A549 (cell line): Measurements from ENCODE around the gene ARHGAP18. TPM values are rescaled to one million over a fixed set of nuclear protein-coding genes. Genes with fewer than 3 reads are reported as not detected.

Source experiments
- ATAC-seq, 2 experiments: fragments of 200-7000 bp in 1 of 2; fragments of >200 bp in 1 of 2; cut with Nextera tagmentation in 1 of 2; cut with Tn5 transposase in 1 of 2; 3 replicates each; pipeline versions ENCODE4 v1.8.0 to v1.9.1; 2018 to 2020; ENCODE audit warnings: mild to moderate bottlenecking in 1 of 2, moderate library complexity in 1 of 2
- CTCF ChIA-PET: fragments of 300-600 bp; sonication (Branson Sonifier 250); formaldehyde crosslinking; extraction: SDS; loops from one replicate; lab custom pipeline; 2021; ENCODE audit warnings: antibody characterized with exemption, inconsistent platforms; lab: Yijun Ruan, JAX
- POLR2A ChIA-PET: fragments of 350-600 bp; formaldehyde crosslinking; extraction: SDS; loops from one replicate; lab custom pipeline; 2021; ENCODE audit warnings: antibody characterized with exemption, inconsistent platforms; lab: Yijun Ruan, JAX
- DNase-seq, 2 experiments: peaks; one replicate each; pipeline versions ENCODE4 v3.0.0 to v3.0.0-alpha.2; 2011 to 2016; ENCODE audit warnings: low read depth in 1 of 2, low spot score in 1 of 2
- FAIRE-seq: peaks from 2 replicates; lab custom pipeline; 2011; peaks lifted over from hg19 to GRCh38; lab: Jason Lieb, UNC
- H3K27ac ChIP-seq, 2 experiments: fragments of >200 bp; sonication (Bioruptor Twin); formaldehyde crosslinking; 3 replicates each; pipeline ENCODE4 v1.5.1; 2016 to 2017
- H3K4me1 ChIP-seq: fragments of >200 bp; sonication (Bioruptor Twin); formaldehyde crosslinking; 3 replicates; pipeline ENCODE4 v1.6.1; 2016
- H3K4me2 ChIP-seq: fragments of >200 bp; sonication (Bioruptor Twin); formaldehyde crosslinking; 3 replicates; pipeline ENCODE4 v1.6.1; 2016
- H3K4me3 ChIP-seq: fragments of >200 bp; sonication (Bioruptor Twin); formaldehyde crosslinking; 3 replicates; pipeline ENCODE4 v1.5.1; 2016
- H3K9me3 ChIP-seq: fragments of >200 bp; sonication (Bioruptor Twin); formaldehyde crosslinking; 3 replicates; pipeline ENCODE4 v1.6.1; 2016
- CBX2 ChIP-seq: fragments of 200-600 bp; sonication (generic); IDR thresholded peaks from 2 replicates; pipeline ENCODE4 v1.6.1; 2016; ENCODE audit warnings: low read depth, mild to moderate bottlenecking, borderline replicate concordance
- CEBPB ChIP-seq, 2 experiments: fragments of >200 bp in 1 of 2; sonication (Bioruptor Twin) in 1 of 2; formaldehyde crosslinking in 1 of 2; IDR thresholded peaks; 2 replicates each; pipeline ENCODE4 v1.6.1; 2012 to 2016
- EHMT2 ChIP-seq: fragments of 200-600 bp; sonication (generic); IDR thresholded peaks from 2 replicates; pipeline ENCODE4 v1.6.1; 2016; ENCODE audit warnings: antibody characterized with exemption, low read depth, mild to moderate bottlenecking, moderate library complexity
- ELK1 ChIP-seq: fragments of 150-350 bp; IDR thresholded peaks from 2 replicates; pipeline ENCODE4 v1.6.1; 2014; ENCODE audit warnings: low read depth, mild to moderate bottlenecking, low read length
- EP300 ChIP-seq, 2 experiments: fragments of >200 bp; sonication (Bioruptor Twin); formaldehyde crosslinking; IDR thresholded peaks; 2 replicates in 1 of 2; 3 replicates in 1 of 2; pipeline ENCODE4 v1.6.1; 2016 to 2017
- ESRRA ChIP-seq: fragments of 150-350 bp; IDR thresholded peaks from 2 replicates; pipeline ENCODE4 v1.6.1; 2014; ENCODE audit warnings: mild to moderate bottlenecking, low read length, borderline replicate concordance
- FOSL2 ChIP-seq, 2 experiments: fragments of 450-650 bp in 1 of 2; fragments of >200 bp in 1 of 2; sonication (Bioruptor Twin) in 1 of 2; formaldehyde crosslinking; IDR thresholded peaks; 2 replicates each; pipeline versions ENCODE4 v1.5.0 to v1.6.1; 2016 to 2020; ENCODE audit warnings: mild to moderate bottlenecking in 1 of 2, moderate library complexity in 1 of 2
- GATA3 ChIP-seq: IDR thresholded peaks from 2 replicates; pipeline ENCODE4 v1.6.1; 2012; ENCODE audit warnings: borderline replicate concordance
- HEYL ChIP-seq: fragments of 250-450 bp; sonication (Bioruptor Pico); IDR thresholded peaks from 2 replicates; pipeline ENCODE4 v1.8.0; 2021; ENCODE audit warnings: mild to moderate bottlenecking, moderate library complexity
- HOXA7 ChIP-seq: fragments of 250-450 bp; sonication (Bioruptor Pico); IDR thresholded peaks from 2 replicates; pipeline ENCODE4 v1.5.0; 2020; ENCODE audit warnings: mild to moderate bottlenecking, moderate library complexity
- JUN ChIP-seq, 2 experiments: fragments of >200 bp; sonication (Bioruptor Twin); formaldehyde crosslinking; IDR thresholded peaks; 2 replicates in 1 of 2; 3 replicates in 1 of 2; pipeline ENCODE4 v1.6.1; 2016 to 2017
- JUNB ChIP-seq: fragments of >200 bp; sonication (Bioruptor Twin); formaldehyde crosslinking; IDR thresholded peaks from 2 replicates; pipeline ENCODE4 v1.6.1; 2016
- NR3C1 ChIP-seq: fragments of >200 bp; sonication (Bioruptor Twin); formaldehyde crosslinking; IDR thresholded peaks from 3 replicates; pipeline ENCODE4 v1.6.1; 2017
- RARB ChIP-seq: fragments of 250-450 bp; sonication (Bioruptor Pico); IDR thresholded peaks from 2 replicates; pipeline ENCODE4 v1.8.0; 2021; ENCODE audit warnings: mild to moderate bottlenecking, moderate library complexity
- RCOR1 ChIP-seq: fragments of 150-350 bp; IDR thresholded peaks from 2 replicates; pipeline ENCODE4 v1.6.1; 2014; ENCODE audit warnings: antibody characterized with exemption, low read length, low read depth
- RFX5 ChIP-seq: fragments of 450-650 bp; IDR thresholded peaks from 2 replicates; pipeline ENCODE4 v1.7.1; 2014; ENCODE audit warnings: antibody characterized with exemption, mild to moderate bottlenecking, moderate library complexity
- RNF2 ChIP-seq: fragments of 200-600 bp; sonication (generic); IDR thresholded peaks from 2 replicates; pipeline ENCODE4 v1.6.1; 2016; ENCODE audit warnings: low read depth, mild to moderate bottlenecking, antibody characterized with exemption, moderate library complexity, borderline replicate concordance
- SMC3 ChIP-seq: fragments of >200 bp; sonication (Bioruptor Twin); formaldehyde crosslinking; IDR thresholded peaks from 3 replicates; pipeline ENCODE4 v1.6.1; 2018; ENCODE audit warnings: inconsistent platforms
- TP53 ChIP-seq: fragments of 250-450 bp; sonication (Bioruptor Pico); IDR thresholded peaks from 2 replicates; pipeline ENCODE4 v1.5.0; 2021; ENCODE audit warnings: mild to moderate bottlenecking, moderate library complexity
- WGBS: methylation state at CpG from one replicate; pipeline ENCODE4 v1.1.6; 2017; ENCODE audit errors: missing lambda C conversion rate; 5-methylcytosine and 5-hydroxymethylcytosine counted together
- polyA plus RNA-seq, 4 experiments: library from polyadenylated mRNA; depleted of rRNA in 3 of 4; stranded (reverse); fragments of >200 nt; fragmentation: RNase III in 1 of 4; extraction: RNeasy Plus Mini Kit Qiagen cat#74134 plus additional on column Dnase treatment in 1 of 4; gene quantifications; 2 replicates in 3 of 4; 3 replicates in 1 of 4; pipeline ENCODE4 v1.2.3, GENCODE V29; 2011 to 2017

ARHGAP18 gene
- polyA plus RNA-seq, 2 of the 4 experiments (the other 2 are of a cell fraction), result 11.2 to 16.7 TPM

- FAIRE-seq (no peak), DNase-seq (no peak), ATAC-seq (no peak)
- CTCF ChIA-PET, result interaction anchor here (1.3 kb wide), 1 partner anchor 20 kb away, joined by 3 read pairs; no protein-coding TSS in a partner anchor
- Histone ChIP-seq H3K9me3 (no peaks in the 10 kb centered on the region), H3K4me3 (no peak overlapping the region), H3K4me2 (no peak overlapping the region), H3K27ac (peak overlapping the region; percentile 76 to 81), H3K4me1 (peaks cover 80% of the 10 kb centered on the region)
- POLR2A ChIA-PET, result no interaction called here
- no peak for TF ChIP-seq ESRRA
- no peak for TF ChIP-seq FOSL2 (IDR thresholded peaks at IDR 0.05)
- TF ChIP-seq FOSL2 (CRISPR knock-in tag; IDR thresholded peaks at IDR 0.05), result 0 out of 2 replicates have a peak, but pooled peaks have one; percentile 16
These were observed 68.6 kb downstream of the ARHGAP18 start for GRCh38 chr6:129641344-129641743.

- POLR2A ChIA-PET, result no interaction called here
- CTCF ChIA-PET, result interaction anchor here (0.9 kb wide), 1 partner anchor 13 kb away, joined by 3 read pairs; no protein-coding TSS in a partner anchor
- H3K9me3 ChIP-seq, result no peaks in the 10 kb centered on the region
These were observed 71.3 kb downstream of the ARHGAP18 start for GRCh38 chr6:129638686-129639085.

GRCh38 chr6:129638055-129638684, 71.8 kb downstream of the ARHGAP18 start:
- Histone ChIP-seq H3K4me1 (peaks cover 52% of the 10 kb centered on the region), H3K9me3 (no peaks in the 10 kb centered on the region), H3K4me3 (no peak overlapping the region), H3K4me2 (peak overlapping the region; percentile 79), H3K27ac (peak overlapping the region; percentile 81 to 87)
- TF ChIP-seq NR3C1, result no peak
- peak in 1 of 2 experiments; percentile 54; a peak in 1 of 5 replicates for TF ChIP-seq EP300 (IDR thresholded peaks at IDR 0.05)
- TF ChIP-seq JUN (IDR thresholded peaks at IDR 0.05), result peak; percentile 36 to 52; a peak in 2 of 5 replicates
- TF ChIP-seq TP53, result no peak
- TF ChIP-seq CEBPB (IDR thresholded peaks at IDR 0.05), result no peak
- peak; percentile 57; the same call in 1 of the 2 replicates for TF ChIP-seq GATA3
- ChIA-PET CTCF (interaction anchor here (0.9 kb wide), 1 partner anchor 13 kb away, joined by 3 read pairs; no protein-coding TSS in a partner anchor), POLR2A (no interaction called here)
- ATAC-seq, result peak; percentile 91 to 93
- DNase-seq, result peak; percentile 25 to 80
- FAIRE-seq, result no peak
- 1% methylated on average over 8 of the region's 8 CpGs for WGBS

More at GRCh38 chr6:129638686-129639085, 71.3 kb downstream of the ARHGAP18 start:
- H3K27ac ChIP-seq, result peak overlapping the region; percentile 81 to 87
- H3K4me2 ChIP-seq, result peak overlapping the region; percentile 79
- no peak for FAIRE-seq
- peak in 1 of 2 experiments; percentile 31; a peak in 3 of 6 replicates for ATAC-seq
- no peak for DNase-seq
- peaks cover 57% of the 10 kb centered on the region for H3K4me1 ChIP-seq
- TF ChIP-seq RCOR1, result no peak
- TF ChIP-seq RFX5, result no peak
- no peak for TF ChIP-seq HEYL (CRISPR knock-in tag)
- no peak for TF ChIP-seq RARB (CRISPR knock-in tag)
- TF ChIP-seq JUN (IDR thresholded peaks at IDR 0.05), result no peak
- no peak for TF ChIP-seq GATA3
- TF ChIP-seq ELK1, result no peak
- no peak for TF ChIP-seq JUNB
- no peak for TF ChIP-seq CBX2
- TF ChIP-seq SMC3, result no peak
- TF ChIP-seq HOXA7 (CRISPR knock-in tag), result no peak
- no peak for TF ChIP-seq EHMT2
- no peak for TF ChIP-seq RNF2
- TF ChIP-seq FOSL2 (IDR thresholded peaks at IDR 0.05), result no peak
- no peak for TF ChIP-seq FOSL2 (CRISPR knock-in tag; IDR thresholded peaks at IDR 0.05)
- no peak overlapping the region for H3K4me3 ChIP-seq
